ENCODE results near the gene TMEM54. TPM values are rescaled to one million over a fixed set of nuclear protein-coding genes. Genes with fewer than 3 reads are reported as not detected.

The TMEM54 gene
- total and polyA plus RNA-seq, 2 of the 13 experiments (the other 11 are each of a cell fraction or from before 2014, with no cell fraction given) = 2.5 to 2.9 TPM

DNA sequence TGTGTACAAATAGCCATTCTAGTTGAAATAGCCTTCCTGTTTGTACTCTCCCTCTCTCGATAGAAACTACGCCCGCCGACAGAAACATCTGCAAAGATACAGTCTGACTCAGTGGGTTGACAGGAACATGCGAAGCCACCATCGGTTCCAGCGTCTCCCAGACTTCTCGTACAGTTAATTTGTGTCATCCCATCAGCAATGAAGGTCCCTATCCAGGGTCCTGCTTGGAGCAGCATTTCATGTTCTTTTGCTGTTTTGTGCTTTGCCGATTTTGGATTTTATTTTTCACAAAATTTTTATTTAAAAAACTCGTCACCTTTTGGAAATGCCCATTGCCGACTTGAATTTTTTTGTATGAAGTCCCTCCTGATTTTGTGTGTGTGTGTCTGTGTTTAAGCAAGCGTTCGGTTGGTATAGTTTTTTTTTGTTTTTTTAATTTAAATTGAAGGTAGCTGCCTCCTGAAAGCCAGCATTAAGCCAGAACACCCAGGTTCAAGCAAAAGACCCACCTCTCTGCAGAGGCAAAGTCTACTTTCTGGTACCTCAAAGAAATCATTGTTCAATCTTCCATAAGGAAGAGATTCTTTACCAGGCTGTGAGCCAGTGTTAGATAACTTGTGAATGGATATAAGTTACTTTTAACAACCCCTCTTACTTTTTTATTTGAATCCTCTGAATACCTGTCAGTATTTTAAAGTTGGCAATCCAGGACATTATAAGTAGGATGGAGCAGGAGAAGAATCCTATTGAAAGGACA is 45.1 kb downstream of the TMEM54 start:
- CTCF ChIA-PET (ENCODE audit: low intra/inter-chr PET ratio, low total read pairs) = no interaction called here
- no peak overlapping the region for H2AFZ ChIP-seq (ENCODE audit: low read length)
- no peak overlapping the region for H3K9ac ChIP-seq (ENCODE audit: insufficient read depth, low read depth, low read length)
- POLR2A ChIA-PET = no interaction called here
- H3K4me2 ChIP-seq (ENCODE audit: low read depth, low read length) = no peak overlapping the region
- in situ Hi-C loops (cut with HindIII; ENCODE audit: extremely low pct_ligation_motif_present, low pct_unique_long_range_greater_than_20kb) (no loop called here), intact Hi-C loops (cut with micrococcal nuclease; ENCODE audit: unreplicated experiment) (no loop called here)
- FAIRE-seq (no peak), DNase-seq (ENCODE audit: low spot score) (no peak), ATAC-seq (no peak)
- H3K9me3 ChIP-seq (ENCODE audit: low read length) = no peaks in the 10 kb centered on the region
- peaks cover 8% of the 10 kb centered on the region; the same call in 1 of the 2 replicates for H3K4me1 ChIP-seq (ENCODE audit: insufficient read depth, low read length)
- H3K79me2 ChIP-seq (ENCODE audit: insufficient read depth, low read length) = no peaks in the 10 kb centered on the region
- WGBS (ENCODE audit: low lambda C conversion rate) = 96% methylated on average over 13 of the region's 13 CpGs
- peaks cover 1 to 41% of the 10 kb centered on the region in 2 experiments; a peak in 4 of 5 replicates for H3K36me3 ChIP-seq (replicated peaks in 1 of 2; ENCODE audit: control insufficient read depth in 1 of 2, insufficient read depth in 2 of 2, low read length in 2 of 2)
- TF ChIP-seq ZNF883 (CRISPR knock-in tag; IDR thresholded peaks at IDR 0.05; ENCODE audit: not compliant biosample characterization) = no peak
- TF ChIP-seq ZNF101 (CRISPR knock-in tag; IDR thresholded peaks at IDR 0.05; ENCODE audit: borderline replicate concordance, low read depth) = no peak
- no peak for TF ChIP-seq RERE (CRISPR knock-in tag; IDR thresholded peaks at IDR 0.05; ENCODE audit: low read depth)
- TF ChIP-seq ZMYM4 (CRISPR knock-in tag; IDR thresholded peaks at IDR 0.05) = no peak
- TF ChIP-seq HIC2 (CRISPR knock-in tag; IDR thresholded peaks at IDR 0.05; ENCODE audit: low read depth) = no peak
- TF ChIP-seq SOX13 (IDR thresholded peaks at IDR 0.05) = no peak
- TF ChIP-seq SOX13 (CRISPR knock-in tag; conservative IDR thresholded peaks at IDR 0.05 in 1 of 2, IDR thresholded peaks at IDR 0.05 in 1 of 2) = no peak
- TF ChIP-seq, protein P1, sequence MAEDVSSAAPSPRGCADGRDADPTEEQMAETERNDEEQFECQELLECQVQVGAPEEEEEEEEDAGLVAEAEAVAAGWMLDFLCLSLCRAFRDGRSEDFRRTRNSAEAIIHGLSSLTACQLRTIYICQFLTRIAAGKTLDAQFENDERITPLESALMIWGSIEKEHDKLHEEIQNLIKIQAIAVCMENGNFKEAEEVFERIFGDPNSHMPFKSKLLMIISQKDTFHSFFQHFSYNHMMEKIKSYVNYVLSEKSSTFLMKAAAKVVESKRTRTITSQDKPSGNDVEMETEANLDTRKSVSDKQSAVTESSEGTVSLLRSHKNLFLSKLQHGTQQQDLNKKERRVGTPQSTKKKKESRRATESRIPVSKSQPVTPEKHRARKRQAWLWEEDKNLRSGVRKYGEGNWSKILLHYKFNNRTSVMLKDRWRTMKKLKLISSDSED (CRISPR knock-in tag; IDR thresholded peaks at IDR 0.05) = no peak
- no peak for TF ChIP-seq EHMT2 (IDR thresholded peaks at IDR 0.05; ENCODE audit: borderline replicate concordance, low read depth, low read length)
- TF ChIP-seq ZNF263 (CRISPR knock-in tag; IDR thresholded peaks at IDR 0.05) = no peak
- TF ChIP-seq ZBTB43 (CRISPR knock-in tag; conservative IDR thresholded peaks at IDR 0.05) = no peak
- no peak overlapping the region for H3K4me3 ChIP-seq (replicated peaks in 1 of 3; ENCODE audit: insufficient read depth in 1 of 3, low read depth in 2 of 3, low read length in 3 of 3)
- no peaks in the 10 kb centered on the region for H3K27me3 ChIP-seq (ENCODE audit: control insufficient read depth in 1 of 2, insufficient read depth in 2 of 2, low read length in 2 of 2)
- H3K27ac ChIP-seq (ENCODE audit: extremely low read length, insufficient read depth, low read length) = no peak overlapping the region
- H4K20me1 ChIP-seq (ENCODE audit: insufficient read depth, low read length) = no peaks in the 10 kb centered on the region
- no TSS peak for BruUV-seq (replicated peaks)
